Measurements from ENCODE around the gene NCBP2. TPM values are rescaled to one million over a fixed set of nuclear protein-coding genes. Genes with fewer than 3 reads are reported as not detected.

The NCBP2 gene
- total and polyA plus RNA-seq, 4 donors = 40.3 to 59.6 (median 45.1) TPM

- Histone ChIP-seq H3K4me3 (ENCODE audit: low read length in 2 of 2) (no peak overlapping the region), H3K27me3 (ENCODE audit: control insufficient read depth in 1 of 2, insufficient read depth in 2 of 2, low read length in 1 of 2) (no peaks in the 10 kb centered on the region), H3K27ac (ENCODE audit: low read depth in 1 of 2, low read length in 2 of 2) (no peak overlapping the region), H3K4me1 (ENCODE audit: control insufficient read depth in 1 of 2, insufficient read depth in 2 of 2, low read length in 2 of 2) (no peaks in the 10 kb centered on the region), H3K9me3 (ENCODE audit: control insufficient read depth, low read length) (peaks cover 2% of the 10 kb centered on the region), H3K36me3 (ENCODE audit: control insufficient read depth in 1 of 2, insufficient read depth in 2 of 2, low read length in 1 of 2) (no peaks in the 10 kb centered on the region)
- WGBS, 2 donors = 81 to 85% methylated on average over 6 of the region's 6 CpGs
- DNase-seq (peak in 1 of 2 donors; percentile 31), ATAC-seq (ENCODE audit: low FRiP score) (no peak)
- intact Hi-C loops (cut with DNase I) = no loop called here
Observed at GRCh38 chr3:196985298-196985697, 43.0 kb upstream of the NCBP2 start.

- no peaks in the 10 kb centered on the region for H3K36me3 ChIP-seq (ENCODE audit: control insufficient read depth in 1 of 2, insufficient read depth in 2 of 2, low read length in 1 of 2)
- intact Hi-C loops (cut with DNase I) = no loop called here
- H3K9me3 ChIP-seq (ENCODE audit: control insufficient read depth, low read length) = peaks cover 2% of the 10 kb centered on the region
- 71 to 76% methylated on average over 1 of the region's 1 CpG for WGBS, 2 donors
- no peak overlapping the region for H3K27ac ChIP-seq (ENCODE audit: low read depth in 1 of 2, low read length in 2 of 2)
- no peaks in the 10 kb centered on the region for H3K27me3 ChIP-seq (ENCODE audit: control insufficient read depth in 1 of 2, insufficient read depth in 2 of 2, low read length in 1 of 2)
- H3K4me1 ChIP-seq (ENCODE audit: control insufficient read depth in 1 of 2, insufficient read depth in 2 of 2, low read length in 2 of 2) = no peaks in the 10 kb centered on the region
- no peak for DNase-seq
- ATAC-seq (ENCODE audit: low FRiP score) = no peak
- no peak overlapping the region for H3K4me3 ChIP-seq (ENCODE audit: low read length in 2 of 2)
Observed at GRCh38 chr3:196983186-196983585, 40.9 kb upstream of the NCBP2 start.

GRCh38 chr3:196981657-196982056 is 39.3 kb upstream of the NCBP2 start:
- 94% methylated on average over 13 of the region's 13 CpGs for whole genome bisulfite sequencing, 2 donors
- Histone ChIP-seq H3K27me3 (ENCODE audit: control insufficient read depth in 1 of 2, insufficient read depth in 2 of 2, low read length in 1 of 2) (no peaks in the 10 kb centered on the region), H3K36me3 (ENCODE audit: control insufficient read depth in 1 of 2, insufficient read depth in 2 of 2, low read length in 1 of 2) (no peaks in the 10 kb centered on the region), H3K4me1 (ENCODE audit: control insufficient read depth in 1 of 2, insufficient read depth in 2 of 2, low read length in 2 of 2) (no peaks in the 10 kb centered on the region), H3K27ac (ENCODE audit: low read depth in 1 of 2, low read length in 2 of 2) (no peak overlapping the region), H3K9me3 (ENCODE audit: control insufficient read depth, low read length) (peaks cover 2% of the 10 kb centered on the region), H3K4me3 (ENCODE audit: low read length in 2 of 2) (no peak overlapping the region)
- ATAC-seq (ENCODE audit: low FRiP score) (no peak), DNase-seq (peak in 1 of 2 donors; percentile 20)
- intact Hi-C loops (cut with DNase I) = no loop called here

GRCh38 chr3:196979545-196979944 is 37.2 kb upstream of the NCBP2 start:
- H3K9me3 ChIP-seq (ENCODE audit: control insufficient read depth, low read length) = peaks cover 2% of the 10 kb centered on the region
- H3K27ac ChIP-seq (ENCODE audit: low read depth in 1 of 2, low read length in 2 of 2) = no peak overlapping the region
- H3K27me3 ChIP-seq (ENCODE audit: control insufficient read depth in 1 of 2, insufficient read depth in 2 of 2, low read length in 1 of 2) = no peaks in the 10 kb centered on the region
- intact Hi-C loops (cut with DNase I) = no loop called here
- 67 to 80% methylated on average over 10 of the region's 10 CpGs for WGBS, 2 donors
- peak in 1 of 2 donors; percentile 73 for DNase-seq
- H3K4me3 ChIP-seq (ENCODE audit: low read length in 2 of 2) = no peak overlapping the region
- no peaks in the 10 kb centered on the region for H3K4me1 ChIP-seq (ENCODE audit: control insufficient read depth in 1 of 2, insufficient read depth in 2 of 2, low read length in 2 of 2)
- no peak for ATAC-seq (ENCODE audit: low FRiP score)
- H3K36me3 ChIP-seq (ENCODE audit: control insufficient read depth in 1 of 2, insufficient read depth in 2 of 2, low read length in 1 of 2) = no peaks in the 10 kb centered on the region

GRCh38 chr3:196976941-196977340 is 34.6 kb upstream of the NCBP2 start:
- no peaks in the 10 kb centered on the region for H3K9me3 ChIP-seq (ENCODE audit: control insufficient read depth, low read length)
- intact Hi-C loops (cut with DNase I) = no loop called here
- H3K27ac ChIP-seq (ENCODE audit: low read depth in 1 of 2, low read length in 2 of 2) = no peak overlapping the region
- no peak for ATAC-seq (ENCODE audit: low FRiP score)
- H3K4me1 ChIP-seq (ENCODE audit: control insufficient read depth in 1 of 2, insufficient read depth in 2 of 2, low read length in 2 of 2) = no peaks in the 10 kb centered on the region
- H3K4me3 ChIP-seq (ENCODE audit: low read length in 2 of 2) = no peak overlapping the region
- 87 to 88% methylated on average over 11 of the region's 11 CpGs for WGBS, 2 donors
- no peaks in the 10 kb centered on the region for H3K36me3 ChIP-seq (ENCODE audit: control insufficient read depth in 1 of 2, insufficient read depth in 2 of 2, low read length in 1 of 2)
- DNase-seq = no peak
- H3K27me3 ChIP-seq (ENCODE audit: control insufficient read depth in 1 of 2, insufficient read depth in 2 of 2, low read length in 1 of 2) = no peaks in the 10 kb centered on the region

- Histone ChIP-seq H3K4me1 (ENCODE audit: control insufficient read depth in 1 of 2, insufficient read depth in 2 of 2, low read length in 2 of 2) (no peaks in the 10 kb centered on the region), H3K36me3 (ENCODE audit: control insufficient read depth in 1 of 2, insufficient read depth in 2 of 2, low read length in 1 of 2) (no peaks in the 10 kb centered on the region), H3K27me3 (ENCODE audit: control insufficient read depth in 1 of 2, insufficient read depth in 2 of 2, low read length in 1 of 2) (no peaks in the 10 kb centered on the region), H3K9me3 (ENCODE audit: control insufficient read depth, low read length) (no peaks in the 10 kb centered on the region), H3K27ac (ENCODE audit: low read depth in 1 of 2, low read length in 2 of 2) (no peak overlapping the region), H3K4me3 (ENCODE audit: low read length in 2 of 2) (no peak overlapping the region)
- 67 to 71% methylated on average over 4 of the region's 4 CpGs for WGBS, 2 donors
- intact Hi-C loops (cut with DNase I) = no loop called here
- DNase-seq (no peak), ATAC-seq (ENCODE audit: low FRiP score) (no peak)
Observed at GRCh38 chr3:196975349-196975748, 33.0 kb upstream of the NCBP2 start.

GRCh38 chr3:196974661-196975060 is 32.3 kb upstream of the NCBP2 start:
- no peaks in the 10 kb centered on the region for H3K4me1 ChIP-seq (ENCODE audit: control insufficient read depth in 1 of 2, insufficient read depth in 2 of 2, low read length in 2 of 2)
- ATAC-seq (ENCODE audit: low FRiP score) (no peak), DNase-seq (no peak)
- no peaks in the 10 kb centered on the region for H3K27me3 ChIP-seq (ENCODE audit: control insufficient read depth in 1 of 2, insufficient read depth in 2 of 2, low read length in 1 of 2)
- H3K4me3 ChIP-seq (ENCODE audit: low read length in 2 of 2) = no peak overlapping the region
- WGBS, 2 donors = 84 to 86% methylated on average over 5 of the region's 5 CpGs
- intact Hi-C loops (cut with DNase I) = no loop called here
- H3K27ac ChIP-seq (ENCODE audit: low read depth in 1 of 2, low read length in 2 of 2) = no peak overlapping the region
- H3K36me3 ChIP-seq (ENCODE audit: control insufficient read depth in 1 of 2, insufficient read depth in 2 of 2, low read length in 1 of 2) = no peaks in the 10 kb centered on the region
- H3K9me3 ChIP-seq (ENCODE audit: control insufficient read depth, low read length) = no peaks in the 10 kb centered on the region

GRCh38 chr3:196971094-196971698 is 28.9 kb upstream of the NCBP2 start:
- WGBS, 2 donors = 68 to 79% methylated on average over 7 of the region's 7 CpGs
- intact Hi-C loops (cut with DNase I) = no loop called here

GRCh38 chr3:196970547-196971093 is 28.3 kb upstream of the NCBP2 start:
- intact Hi-C loops (cut with DNase I) = no loop called here
- no peak overlapping the region for H3K4me3 ChIP-seq (ENCODE audit: low read length in 2 of 2)
- 86 to 87% methylated on average over 15 of the region's 15 CpGs for WGBS, 2 donors
- no peaks in the 10 kb centered on the region for H3K27me3 ChIP-seq (ENCODE audit: control insufficient read depth in 1 of 2, insufficient read depth in 2 of 2, low read length in 1 of 2)
- H3K36me3 ChIP-seq (ENCODE audit: control insufficient read depth in 1 of 2, insufficient read depth in 2 of 2, low read length in 1 of 2) = no peaks in the 10 kb centered on the region
- no peak for ATAC-seq (ENCODE audit: low FRiP score)
- no peaks in the 10 kb centered on the region for H3K9me3 ChIP-seq (ENCODE audit: control insufficient read depth, low read length)
- H3K27ac ChIP-seq (ENCODE audit: low read depth in 1 of 2, low read length in 2 of 2) = no peak overlapping the region
- H3K4me1 ChIP-seq (ENCODE audit: control insufficient read depth in 1 of 2, insufficient read depth in 2 of 2, low read length in 2 of 2) = no peaks in the 10 kb centered on the region
- DNase-seq = no peak

More at GRCh38 chr3:196971094-196971698, 28.9 kb upstream of the NCBP2 start:
- no peaks in the 10 kb centered on the region for H3K36me3 ChIP-seq (ENCODE audit: control insufficient read depth in 1 of 2, insufficient read depth in 2 of 2, low read length in 1 of 2)
- H3K9me3 ChIP-seq (ENCODE audit: control insufficient read depth, low read length) = no peaks in the 10 kb centered on the region
- H3K27me3 ChIP-seq (ENCODE audit: control insufficient read depth in 1 of 2, insufficient read depth in 2 of 2, low read length in 1 of 2) = no peaks in the 10 kb centered on the region
- H3K4me1 ChIP-seq (ENCODE audit: control insufficient read depth in 1 of 2, insufficient read depth in 2 of 2, low read length in 2 of 2) = no peaks in the 10 kb centered on the region
- no peak for DNase-seq
- ATAC-seq (ENCODE audit: low FRiP score) = no peak
- H3K4me3 ChIP-seq (ENCODE audit: low read length in 2 of 2) = no peak overlapping the region
- no peak overlapping the region for H3K27ac ChIP-seq (ENCODE audit: low read depth in 1 of 2, low read length in 2 of 2)

All from aorta (tissue), 5 donors.